Stimulated activated CD4-positive, alpha-beta T cell treated with anti-CD3 and anti-CD28 coated beads, Interleukin-15, amount 100 ng/mL, for 1 hour (primary cell): ENCODE data around the gene TTC39A.
"Not testable (repeated sequence)": the region's sequence is repeated elsewhere in the genome, so short reads cannot be mapped to it uniquely, and the experiment has no call there.

Experiments
- DNase-seq, 2 donors: peaks; one replicate each; pipeline ENCODE4 v3.0.0-alpha.2; 2020; ENCODE audit warnings: low read depth in 1 of 2, low spot score in 1 of 2

Gene TTC39A

DNA sequence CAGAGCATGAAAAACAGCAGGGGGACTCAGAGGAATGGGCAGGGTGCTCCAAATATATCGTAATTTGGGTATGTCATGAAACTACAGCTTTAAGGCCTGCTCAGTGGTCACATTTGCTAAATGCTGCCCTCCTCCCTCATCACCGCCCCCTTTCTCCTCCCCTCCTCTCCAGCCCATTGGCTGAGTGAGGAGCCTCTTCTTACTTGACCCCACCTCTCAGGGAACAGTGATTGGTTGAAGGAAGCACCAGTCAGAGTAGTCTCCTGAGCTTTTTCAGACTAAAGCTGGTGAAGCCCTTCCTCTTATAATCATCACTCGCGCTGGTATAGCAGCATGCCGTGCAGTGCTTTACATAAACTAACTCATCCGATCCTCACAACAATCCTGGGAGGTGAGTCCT lies 10.0 kb upstream of the TTC39A start:
- DNase-seq = no peak

DNA sequence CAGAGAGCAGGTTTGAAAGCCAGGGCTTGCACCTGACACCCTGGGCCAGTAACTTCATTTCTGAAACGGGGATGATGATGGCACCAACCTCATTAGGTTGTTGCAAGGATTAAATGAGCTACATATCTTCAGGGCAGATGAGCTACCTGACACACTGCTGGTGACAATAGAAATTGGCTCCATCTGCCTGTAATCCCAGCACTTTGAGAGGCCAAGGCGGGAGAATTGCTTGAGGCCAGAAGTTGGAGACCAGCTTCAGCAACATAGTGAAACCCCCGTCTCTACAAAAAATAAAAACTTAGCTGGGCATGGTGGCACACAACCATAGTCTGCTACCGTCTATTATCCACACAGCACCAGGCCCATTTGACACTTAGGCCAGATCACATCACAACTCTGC lies 6.3 kb upstream of the TTC39A start:
- DNase-seq = no peak

DNA sequence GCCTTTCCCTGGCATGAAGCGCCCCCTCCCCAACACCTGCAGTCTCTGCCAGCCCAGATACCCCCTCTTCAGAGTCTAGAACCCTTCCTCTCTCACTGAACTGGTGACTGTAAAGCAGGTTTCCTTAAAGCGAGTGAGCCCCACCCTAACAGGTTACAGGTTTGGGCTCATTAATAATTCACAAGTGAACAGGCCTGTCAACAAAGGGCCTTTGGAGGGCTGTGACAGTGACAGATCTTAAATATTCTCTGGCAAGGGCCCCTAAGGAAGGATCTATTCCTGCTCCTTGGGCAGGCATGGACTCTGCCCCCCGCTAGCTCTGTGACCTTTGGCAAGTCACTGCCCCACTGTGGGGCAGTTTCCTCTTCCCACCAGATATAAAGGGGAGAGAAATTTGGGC lies 5.6 kb upstream of the TTC39A start:
- DNase-seq = no peak

DNA sequence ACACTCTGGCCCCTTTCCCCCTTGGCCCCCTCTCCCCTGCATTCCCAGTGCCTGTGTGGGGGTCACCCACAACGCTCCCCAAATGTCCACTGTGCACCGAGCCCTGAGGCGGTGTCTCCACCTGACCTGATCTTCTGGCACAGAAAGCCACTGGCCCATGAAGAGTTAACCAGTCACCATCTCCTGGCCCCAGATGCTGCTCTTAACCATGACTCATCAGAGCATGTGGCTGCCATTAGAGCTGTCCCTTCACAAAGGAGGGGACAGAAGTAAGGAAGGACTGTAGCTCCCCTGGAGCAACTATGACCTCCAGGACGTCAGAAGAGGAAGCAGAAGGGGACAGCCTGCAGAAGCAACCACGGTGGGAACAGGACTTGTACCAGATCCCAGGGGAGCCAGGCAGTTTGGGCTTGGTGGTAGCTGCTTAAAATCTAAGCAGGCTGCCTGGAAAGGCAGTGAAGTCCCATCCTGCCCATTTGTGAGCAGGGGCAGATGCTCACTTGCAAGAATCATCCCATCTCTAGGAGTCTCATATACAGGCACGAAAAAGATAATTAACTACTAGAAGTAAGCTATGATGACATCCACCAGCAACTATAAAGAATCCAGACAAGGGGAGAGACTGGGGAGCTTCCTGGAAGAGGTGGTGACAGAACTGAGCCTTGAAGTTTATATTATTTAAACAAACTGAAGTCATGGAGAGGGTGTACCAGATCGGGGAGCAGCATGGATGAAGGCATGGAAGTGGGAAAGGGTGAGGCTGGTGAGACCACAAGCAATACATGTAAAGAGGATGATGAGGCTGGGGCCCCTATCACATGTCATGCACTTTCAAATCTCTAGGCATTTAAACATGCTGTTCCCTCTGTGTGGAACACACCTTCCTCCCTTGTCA lies 1.1 kb upstream of the TTC39A start:
- DNase-seq = no peak

DNA sequence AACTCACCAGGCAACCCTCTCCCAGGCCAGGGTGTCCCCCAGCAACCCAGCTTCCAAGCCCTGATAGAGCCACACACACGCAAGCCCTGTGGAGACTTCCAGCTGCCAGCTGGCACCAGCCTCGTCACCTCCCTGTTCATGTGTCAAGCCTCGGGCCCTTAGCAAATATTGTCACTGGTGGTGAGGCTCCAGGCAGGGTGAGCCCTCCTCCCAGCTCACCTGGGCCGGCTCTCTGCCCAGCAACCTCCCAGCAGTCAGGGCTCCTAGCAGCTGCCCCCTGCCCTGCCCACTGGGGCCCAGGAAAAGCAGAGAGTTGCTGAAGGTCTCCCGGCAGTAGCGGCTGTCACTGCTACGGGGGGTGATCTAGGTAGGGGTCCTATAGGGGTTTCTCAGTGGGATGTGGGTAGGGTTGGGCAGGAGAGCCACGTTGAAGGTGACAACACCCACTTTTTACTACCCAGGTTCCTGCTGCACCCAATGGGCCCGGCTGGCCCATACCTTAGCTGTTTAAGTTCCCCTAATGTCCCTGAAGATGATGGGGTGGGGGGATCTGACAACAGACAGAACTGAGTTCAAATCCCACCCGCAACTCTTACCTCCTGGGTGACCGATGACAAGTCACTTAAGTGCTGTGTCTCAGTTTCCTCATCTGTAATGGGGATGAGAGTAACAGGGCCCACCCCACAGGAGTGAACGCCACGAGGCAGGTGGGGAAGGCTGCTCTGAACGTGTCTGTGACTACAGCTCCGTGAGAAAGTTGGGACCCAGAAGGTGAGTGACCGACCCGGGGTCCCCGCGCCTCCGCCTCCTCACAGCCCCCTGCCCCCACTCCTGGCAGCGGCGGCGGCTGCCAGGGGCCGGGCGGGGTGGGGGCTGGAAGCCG lies 678 bp downstream of the TTC39A start:
- DNase-seq = no peak

DNA sequence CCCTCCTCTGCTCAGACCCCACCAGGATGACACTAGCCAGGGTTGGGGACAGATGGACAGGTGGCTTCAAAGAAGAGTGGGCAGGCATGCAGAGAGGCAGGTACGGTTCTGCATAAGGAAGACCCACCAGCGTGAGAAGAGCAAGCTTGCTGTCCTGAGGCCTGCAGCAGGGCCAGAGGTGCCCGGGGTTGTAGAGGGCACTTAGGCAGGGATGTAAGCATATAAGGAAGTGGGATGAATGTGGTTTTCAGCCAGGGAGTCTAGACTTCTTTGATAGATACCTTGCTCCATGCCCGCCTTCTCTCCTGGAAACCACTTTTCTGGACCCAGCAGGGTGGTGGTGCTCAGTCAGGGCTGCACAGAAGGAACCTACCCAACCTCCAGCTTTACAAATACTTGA lies 1.4 kb downstream of the TTC39A start:
- DNase-seq = no peak

DNA sequence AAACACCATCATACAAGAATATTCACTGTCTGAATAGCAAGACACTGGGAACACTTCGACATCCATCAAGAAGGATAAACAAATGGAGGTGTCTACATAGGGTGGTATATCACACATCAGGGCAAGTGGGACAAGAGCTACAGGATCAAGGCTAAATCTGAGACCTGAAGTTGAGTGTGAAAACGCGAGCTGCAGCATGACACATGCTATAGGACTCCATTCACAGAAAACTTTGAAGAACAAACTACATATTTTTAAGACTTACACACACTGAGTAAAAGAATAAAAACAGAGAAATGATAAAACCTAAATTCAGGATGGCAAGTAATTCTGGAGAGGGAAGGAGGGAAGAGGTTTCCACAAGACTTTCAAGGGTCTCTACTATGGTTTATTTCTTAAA lies 2.1 kb downstream of the TTC39A start:
- DNase-seq = no peak

DNA sequence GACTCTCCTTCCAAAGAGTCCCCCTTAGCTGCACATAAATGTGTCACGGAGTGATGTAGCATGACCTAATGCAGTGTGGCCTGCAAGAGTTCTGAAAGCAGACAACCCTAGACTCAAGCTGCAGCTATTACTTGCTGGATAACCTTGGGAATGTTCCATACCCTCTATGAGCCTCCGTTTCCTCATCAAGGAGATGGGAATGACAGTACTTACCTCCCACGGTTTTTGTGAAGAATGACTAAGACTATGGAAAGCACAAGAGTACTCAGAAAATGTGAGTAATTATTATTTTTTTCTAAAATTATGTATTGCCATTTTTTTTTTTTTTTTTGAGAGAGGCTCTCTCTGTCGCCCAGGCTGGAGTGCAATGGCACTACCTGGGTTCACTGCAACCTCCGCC lies 3.0 kb downstream of the TTC39A start:
- no peak for DNase-seq

DNA sequence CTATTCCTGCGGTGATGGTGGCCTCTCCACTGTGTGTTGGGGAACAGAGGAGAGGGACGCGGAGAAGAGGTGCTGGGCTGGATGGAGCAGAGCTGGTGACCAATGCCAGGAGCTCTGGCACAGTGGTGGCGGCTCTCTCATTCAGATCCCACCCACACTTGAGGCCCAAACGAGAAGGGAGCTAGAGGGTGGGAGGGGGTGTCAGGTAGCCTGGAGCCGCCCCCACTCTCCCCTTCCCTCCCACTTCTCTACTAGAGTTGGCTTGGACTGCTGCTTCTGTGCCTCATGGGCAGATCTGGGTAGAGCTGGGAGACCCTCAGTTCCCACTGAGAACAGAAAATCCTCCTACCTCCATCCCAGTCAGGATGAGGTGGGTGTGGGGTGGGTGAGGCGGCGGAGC lies 3.5 kb downstream of the TTC39A start:
- DNase-seq = no peak

DNA sequence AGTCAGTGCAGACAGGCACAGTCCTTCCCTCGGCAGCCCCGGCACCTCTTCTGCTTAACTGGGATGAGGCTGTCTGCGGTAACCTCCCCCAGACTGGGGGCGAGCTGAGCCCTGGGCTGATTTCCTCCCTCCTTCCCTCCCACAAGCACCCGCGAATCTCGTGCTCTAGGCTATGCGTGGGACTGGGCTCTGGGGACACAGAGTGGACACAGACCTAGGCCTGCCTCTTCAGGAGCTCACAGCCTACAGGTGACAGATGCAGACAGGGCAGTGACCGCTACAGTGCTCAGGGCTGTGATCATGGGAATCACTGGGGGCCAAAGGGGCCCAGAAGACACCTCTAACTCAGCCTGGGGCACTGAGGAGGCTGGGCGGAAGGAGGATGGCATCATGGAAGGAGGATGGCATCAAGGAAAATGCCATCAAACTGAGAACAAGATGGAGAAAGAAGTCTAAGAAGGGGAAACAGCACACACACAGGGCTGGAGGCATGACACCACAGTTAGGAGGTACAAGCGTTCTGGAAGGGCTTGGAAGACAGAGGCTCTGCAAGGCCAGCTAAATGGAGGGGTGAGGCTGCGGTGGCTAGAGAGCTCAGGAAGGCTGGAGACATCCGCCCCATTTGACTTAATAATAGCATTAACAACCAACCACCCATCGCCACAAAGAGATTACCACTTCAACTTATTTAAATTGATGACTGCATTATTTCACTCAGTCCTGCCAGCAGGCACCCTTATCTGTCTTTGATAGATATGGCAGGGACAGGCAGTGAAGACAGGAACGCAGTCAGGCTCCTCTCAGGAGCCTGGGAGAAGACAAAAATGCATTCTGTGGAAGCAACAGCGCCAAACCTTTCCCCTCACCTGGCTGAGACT lies 4.2 kb downstream of the TTC39A start:
- no peak for DNase-seq

DNA sequence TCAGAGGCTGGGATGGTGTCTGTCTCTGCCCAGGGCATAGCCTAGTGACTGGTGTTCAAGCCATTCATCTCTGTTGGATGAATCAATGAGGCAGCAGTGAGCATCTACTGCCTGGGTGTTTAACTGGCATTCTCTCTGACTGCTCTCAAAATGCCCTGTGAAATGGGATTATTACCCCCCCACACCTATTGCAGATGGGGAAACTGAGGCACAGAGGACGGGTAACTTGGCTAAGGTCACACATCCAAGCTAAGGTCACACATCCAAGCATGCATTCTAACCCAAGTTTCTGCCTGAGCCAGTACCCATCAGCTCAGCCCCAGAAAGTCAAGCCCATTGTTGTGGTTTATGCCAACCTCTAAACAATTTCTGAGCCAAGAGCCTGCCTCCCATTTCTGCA lies 5.0 kb downstream of the TTC39A start:
- no peak for DNase-seq

DNA sequence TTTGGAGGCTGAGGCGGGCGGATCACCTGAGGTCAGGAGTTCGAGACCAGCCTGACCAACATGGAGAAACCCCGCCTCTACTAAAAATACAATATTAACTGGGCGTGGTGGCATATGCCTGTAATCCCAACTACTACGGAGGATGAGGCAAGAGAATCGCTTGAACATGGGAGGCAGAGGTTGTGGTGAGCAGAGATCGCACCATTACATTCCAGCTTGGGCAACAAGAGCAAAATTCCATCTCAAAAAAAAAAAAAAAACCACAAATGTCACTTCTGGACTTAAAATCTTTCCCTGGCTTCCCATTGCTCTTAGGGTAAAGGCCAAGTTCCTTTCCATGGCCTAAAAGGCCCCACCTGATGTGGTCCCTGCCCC lies 5.4 kb downstream of the TTC39A start:
- not testable (repeated sequence) for DNase-seq

DNA sequence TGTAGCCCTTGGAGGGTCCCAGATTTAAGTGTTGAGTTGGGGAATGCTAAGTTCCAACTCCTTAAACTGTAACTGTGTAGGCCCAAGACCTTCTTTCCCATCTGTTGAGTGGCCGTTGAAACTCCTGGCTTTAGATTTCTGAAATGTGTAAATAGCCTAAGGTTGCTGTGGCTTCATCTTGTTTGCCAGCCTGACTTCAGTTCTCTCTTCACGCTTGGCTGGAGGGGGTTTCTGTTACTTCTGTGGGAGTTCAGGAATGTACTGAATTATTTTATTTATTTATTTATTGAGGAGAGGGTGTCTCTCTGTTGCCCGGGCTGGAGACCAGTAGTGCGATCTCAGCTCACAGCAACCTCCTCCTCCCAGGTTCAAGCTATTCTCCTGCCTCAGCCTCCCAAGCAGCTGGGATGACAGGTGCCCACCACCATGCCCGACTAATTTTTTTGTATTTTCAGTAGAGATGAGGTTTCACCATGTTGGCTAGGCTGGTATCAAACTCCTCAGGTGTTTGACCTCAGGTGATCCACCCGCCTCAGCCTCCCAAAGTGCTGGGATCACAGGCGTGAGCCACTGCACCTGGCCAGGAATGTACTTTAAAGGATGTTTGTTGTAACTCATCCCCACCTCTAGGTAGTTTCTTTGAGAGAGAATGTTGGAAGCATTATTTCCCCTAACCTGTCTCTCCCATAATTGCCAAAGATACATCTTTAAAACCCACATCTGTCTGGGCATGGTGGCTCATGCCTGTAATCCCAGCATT lies 5.9 kb downstream of the TTC39A start:
- DNase-seq = no peak

DNA sequence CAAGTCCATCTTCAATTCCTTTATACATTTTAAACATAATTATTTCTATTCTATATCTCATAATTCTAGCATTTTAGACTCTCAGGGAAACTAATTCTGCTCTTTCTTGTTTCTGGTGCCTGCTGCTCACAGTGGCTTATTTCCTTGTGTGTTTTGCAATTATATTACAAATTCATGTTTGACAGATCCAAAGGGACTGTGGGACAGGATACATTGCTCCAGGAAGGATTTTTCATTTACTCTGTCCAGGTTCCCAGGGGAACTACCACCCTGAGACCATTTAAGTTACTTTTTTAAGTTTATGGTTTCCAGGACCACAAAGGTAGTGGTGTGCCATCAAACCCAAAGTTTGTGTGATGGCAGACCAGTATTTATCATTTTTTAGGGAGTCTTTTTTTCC lies 6.6 kb downstream of the TTC39A start:
- no peak for DNase-seq

DNA sequence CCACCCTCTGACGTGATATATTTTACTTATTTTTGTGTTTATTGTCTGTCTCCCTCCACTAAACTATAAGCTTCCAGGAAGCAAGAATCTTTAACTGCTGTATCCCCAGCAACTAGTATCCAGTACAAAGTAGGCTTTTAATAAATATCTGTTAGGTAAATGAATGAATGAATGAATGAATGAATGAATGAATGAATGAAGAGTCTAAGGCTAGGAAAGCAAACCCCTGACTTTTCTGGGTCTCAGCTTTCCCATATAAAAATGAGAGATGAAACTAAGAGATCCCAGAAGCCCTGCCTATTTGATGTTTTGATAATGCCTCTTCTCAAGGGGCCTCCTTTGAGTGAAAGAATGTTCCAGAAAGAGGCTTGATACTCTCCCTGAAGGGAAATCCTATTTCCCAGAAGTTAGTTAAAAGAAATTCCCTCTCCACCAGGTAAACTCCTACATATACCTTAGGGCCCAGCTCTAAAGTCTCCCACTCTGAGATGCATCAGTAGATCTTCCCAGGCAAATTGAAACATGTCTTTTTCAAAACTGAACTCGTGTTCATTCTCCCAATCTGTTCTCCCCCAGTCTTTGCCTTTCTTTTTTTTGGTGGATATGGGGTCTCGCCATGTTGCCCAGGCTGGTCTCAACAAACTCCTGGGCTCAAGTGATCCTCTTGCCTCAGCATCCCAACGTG lies 7.8 kb downstream of the TTC39A start:
- DNase-seq = no peak

DNA sequence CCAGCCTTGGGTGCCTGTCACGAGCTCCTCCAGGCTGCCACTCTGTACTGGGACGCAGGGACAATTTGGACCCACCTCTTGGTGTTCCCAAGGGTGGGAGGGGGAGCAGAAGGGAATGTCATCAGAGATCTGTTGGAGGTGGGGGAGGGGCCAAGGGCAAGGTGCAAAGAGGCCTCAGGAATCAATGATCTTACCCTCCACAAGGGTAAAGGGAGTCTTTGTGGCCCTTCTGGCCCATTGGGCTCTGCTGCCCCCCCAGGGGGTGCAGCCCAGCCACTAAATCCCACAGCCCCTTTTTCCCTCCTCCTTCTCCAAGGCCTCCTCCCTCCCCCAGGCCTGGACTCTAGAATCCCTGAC lies 8.5 kb downstream of the TTC39A start:
- DNase-seq = no peak

DNA sequence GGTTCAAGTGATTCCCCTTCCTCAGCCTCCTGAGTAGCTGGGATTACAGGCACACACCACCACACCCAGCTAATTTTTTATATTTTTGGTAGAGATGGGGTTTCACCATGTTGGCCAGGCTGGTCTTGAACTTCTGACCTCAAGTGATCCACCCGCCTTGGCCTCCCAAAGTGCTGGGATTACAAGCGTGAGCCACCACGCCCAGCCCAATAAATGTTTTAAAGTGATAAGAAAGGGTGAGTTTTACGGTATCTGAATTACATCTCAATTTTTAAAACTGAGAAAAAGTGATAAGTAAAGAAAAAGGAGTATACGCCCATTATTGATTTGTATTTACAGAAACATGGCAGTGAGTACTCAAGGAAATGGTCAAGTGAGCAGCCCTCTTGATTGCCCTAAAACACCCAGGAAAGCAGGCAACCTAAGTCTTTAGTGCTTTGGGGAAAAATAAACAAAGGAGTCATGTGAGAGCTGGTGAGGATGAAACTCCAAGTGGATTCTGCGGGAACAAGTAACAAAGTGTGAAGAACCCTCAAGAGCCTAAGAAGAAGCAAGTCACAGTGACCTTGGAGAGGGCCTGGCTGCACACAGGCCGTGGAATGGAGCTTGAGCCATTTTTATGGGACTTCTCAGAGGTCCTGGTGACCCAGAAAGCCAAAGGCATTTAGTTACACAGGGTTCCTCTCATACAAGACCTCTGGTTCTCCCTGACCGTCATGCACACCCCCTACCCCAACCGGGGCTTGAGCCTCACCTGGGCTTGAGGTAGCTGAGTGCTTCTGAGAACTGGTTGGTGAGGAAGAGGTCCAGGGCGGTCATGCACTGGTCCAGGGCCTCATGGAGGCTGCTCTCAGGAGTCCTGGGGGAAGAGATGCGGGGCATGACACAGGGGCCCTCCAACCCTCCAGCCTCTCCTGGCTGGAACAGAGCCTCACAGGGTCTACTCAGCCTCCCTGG lies 9.1 kb downstream of the TTC39A start:
- DNase-seq = no peak

DNA sequence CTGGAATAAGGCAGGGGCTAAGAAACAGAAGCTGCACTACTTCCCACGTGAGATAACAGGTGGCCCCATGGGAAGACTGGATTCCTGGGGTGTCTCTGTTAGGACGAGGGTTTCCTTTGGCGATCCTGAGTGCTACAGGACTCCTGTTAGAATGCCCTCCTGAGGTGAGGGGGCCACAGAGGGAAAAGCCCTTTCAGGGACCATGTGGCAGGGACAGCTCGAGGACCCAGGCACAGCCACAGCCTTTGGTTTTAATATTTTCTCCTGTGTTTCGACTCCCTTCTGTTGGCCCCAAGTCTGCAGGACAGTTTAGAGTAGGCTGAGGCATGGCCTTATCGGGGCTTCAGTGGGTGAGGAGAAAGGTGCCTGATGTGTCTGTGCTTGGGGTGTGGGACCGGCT lies 12.6 kb downstream of the TTC39A start:
- no peak for DNase-seq

DNA sequence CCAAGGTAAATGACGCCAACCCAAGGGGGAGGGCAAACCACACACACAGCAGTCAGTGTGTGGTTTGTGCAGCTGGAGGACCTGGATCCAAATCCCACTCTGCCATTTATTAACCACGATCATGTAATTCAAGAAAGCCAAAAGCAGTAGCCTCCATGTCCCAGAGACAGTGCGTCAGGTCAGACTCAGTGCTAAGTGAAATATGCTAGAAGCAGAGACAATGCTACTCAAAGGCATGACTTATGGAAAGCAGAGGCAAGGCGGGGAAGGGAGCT lies 13.6 kb downstream of the TTC39A start:
- no peak for DNase-seq
